Fibroblast of skin of left quadriceps (primary cell): ENCODE data around the gene CCL5.

Experiments used
- DNase-seq, 2 experiments: peaks; one replicate each; pipeline ENCODE4 v3.0.0-alpha.2; 2013; ENCODE audit warnings: low read depth in 2 of 2

The CCL5 gene

DNA sequence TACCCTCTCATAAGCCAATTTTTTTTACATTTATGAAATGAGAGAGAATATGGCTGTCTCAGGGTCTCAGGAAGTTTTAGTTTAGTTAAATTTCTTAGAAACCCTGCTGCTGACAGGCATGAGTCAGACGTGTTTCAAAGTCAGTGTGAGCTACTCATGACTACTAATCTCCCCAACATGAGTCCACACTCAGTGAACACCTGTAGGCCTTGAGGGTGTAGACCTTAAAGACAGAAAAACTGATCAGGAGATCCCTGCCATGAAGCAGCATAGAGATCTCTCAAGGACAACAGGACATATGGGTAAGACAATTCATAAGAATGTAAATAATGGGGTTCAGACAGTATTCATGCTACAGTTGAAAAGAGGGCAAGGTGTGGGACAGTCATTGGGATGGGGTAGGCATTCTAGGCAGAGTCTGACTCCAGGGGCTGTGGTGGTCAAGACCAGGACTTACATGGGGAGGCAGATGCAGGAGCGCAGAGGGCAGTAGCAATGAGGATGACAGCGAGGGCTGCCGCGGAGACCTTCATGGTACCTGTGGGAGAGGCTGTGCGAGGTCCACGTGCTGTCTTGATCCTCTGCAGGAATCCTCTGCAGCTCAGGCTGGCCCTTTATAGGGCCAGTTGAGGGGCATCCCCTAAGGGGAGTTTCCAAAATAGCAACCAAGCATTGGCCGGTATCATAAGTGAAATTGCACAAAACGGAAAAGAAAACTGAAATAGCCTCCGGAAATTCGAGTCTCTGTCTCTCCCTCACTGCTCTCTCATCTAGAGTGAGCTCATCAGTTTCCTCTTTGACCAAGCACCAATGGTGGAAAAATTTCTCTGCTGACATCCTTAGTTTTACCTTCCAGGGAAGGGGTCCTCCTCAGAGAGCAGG is at the start of gene CCL5:
CCL5 (minus strand) TSS at position 588 of the 882 bp plus-strand sequence.
- no peak for DNase-seq

DNA sequence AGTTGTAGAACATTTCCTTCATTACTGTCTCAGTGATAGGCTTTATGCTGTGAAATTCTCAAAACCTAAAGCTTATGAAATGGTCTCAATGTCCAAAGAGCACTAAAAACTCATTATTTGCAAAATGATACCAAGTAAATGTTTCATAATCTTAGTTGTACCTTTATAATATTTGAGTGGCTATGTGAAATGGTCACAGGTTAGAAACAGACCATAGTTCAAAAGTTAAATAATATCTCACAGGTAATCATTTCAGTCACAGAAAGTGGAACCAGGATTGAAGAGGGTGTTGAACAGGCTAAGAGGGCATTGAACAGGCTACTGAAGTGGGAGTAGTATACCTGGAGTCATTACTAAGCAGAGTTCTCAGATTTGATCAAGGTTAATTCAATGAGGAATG is 47.6 kb upstream of the CCL5 start:
- DNase-seq = no peak

DNA sequence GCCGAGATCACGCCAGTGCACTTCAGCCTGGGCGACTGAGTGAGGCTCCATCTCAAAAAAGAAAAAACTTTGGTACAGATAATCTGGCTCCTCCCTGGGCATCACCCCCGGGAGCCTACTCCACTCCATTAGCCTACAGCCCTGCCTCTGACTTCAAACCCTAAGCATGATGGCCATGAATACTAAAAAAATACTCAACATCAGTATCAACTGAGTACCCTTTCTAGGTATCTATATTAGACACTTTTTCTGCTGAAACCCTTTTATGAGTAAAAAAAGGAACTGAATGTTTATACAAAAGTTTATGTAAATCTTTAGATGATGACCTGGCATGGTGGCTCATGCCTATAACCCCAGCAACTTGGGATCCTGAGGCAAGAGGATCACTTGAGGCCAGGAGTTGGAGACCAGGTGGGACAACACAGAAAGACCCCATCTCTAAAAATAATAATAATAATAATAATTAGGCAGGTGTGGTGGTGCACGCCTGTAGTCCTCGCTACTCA is 43.5 kb upstream of the CCL5 start:
- DNase-seq = no peak

DNA sequence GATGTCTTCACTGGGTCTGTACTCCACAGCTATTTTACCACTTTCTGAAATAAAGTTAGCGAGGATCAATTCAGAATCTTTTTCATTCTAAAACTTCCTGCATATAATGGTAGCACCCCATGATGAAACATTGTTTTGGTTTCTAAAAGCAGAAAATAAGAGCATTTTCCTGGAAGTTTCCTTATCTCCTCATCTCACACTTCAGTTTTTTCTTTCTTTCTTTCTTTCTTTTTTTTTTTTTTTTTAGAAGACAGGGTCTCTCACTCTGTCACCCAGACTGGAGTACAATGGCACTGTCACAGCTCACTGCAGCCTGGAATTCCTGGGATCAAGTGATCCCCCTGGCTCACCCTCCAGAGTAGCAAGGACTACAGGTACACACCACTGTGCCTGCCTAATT is 40.1 kb upstream of the CCL5 start:
- DNase-seq = no peak

DNA sequence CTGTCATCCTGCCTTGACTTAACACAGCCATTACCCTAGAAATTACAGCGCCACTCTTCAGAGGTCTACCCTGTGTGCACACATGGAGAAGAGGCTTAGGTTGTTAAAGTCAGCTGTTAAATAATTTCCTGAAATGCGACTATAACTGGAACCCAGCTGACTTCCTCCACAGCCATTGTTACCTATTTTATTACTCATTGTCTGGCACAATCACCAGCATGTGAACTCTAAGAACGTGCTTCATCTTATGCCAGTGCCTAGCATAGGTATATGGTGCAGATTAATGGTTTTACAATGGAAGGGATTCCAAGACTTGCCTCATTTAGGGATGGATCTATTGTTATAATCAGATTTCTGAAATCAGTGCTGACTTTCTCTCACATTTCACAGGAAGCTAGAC is 38.5 kb upstream of the CCL5 start:
- DNase-seq = no peak

DNA sequence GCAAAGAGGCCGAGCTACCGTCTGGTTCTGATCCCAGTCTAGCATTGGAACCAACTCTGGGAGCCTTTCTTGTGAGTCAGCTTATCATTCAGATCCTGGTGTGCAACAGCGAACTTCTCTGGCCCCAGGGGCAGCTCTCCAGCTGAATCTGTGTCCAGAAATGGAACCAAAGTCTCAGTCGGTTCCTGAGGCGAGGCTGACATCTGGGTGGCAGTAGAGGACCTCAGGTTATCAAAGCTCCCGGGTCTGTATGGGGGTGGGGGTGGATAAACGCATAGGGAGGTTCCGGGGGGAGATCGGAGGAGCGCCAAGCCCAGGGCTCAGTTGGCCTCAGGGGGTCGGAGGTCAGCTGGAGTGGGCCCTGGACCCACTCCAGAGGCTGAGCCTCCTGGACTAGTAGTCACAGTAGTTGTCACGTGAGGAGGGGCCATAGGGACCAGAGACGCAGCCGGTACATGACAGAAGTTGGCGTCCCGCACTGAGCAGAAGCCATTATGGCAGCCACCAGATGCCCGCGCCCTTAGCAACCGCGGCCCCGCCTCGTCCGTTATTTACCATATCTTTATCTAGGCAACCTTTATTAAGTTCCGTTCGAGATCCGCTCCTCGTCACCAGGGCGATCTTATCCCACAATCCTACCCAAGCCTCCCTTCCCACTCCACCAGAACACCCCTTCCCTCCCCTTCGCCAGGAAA is 37.5 kb upstream of the CCL5 start:
- DNase-seq = no peak

DNA sequence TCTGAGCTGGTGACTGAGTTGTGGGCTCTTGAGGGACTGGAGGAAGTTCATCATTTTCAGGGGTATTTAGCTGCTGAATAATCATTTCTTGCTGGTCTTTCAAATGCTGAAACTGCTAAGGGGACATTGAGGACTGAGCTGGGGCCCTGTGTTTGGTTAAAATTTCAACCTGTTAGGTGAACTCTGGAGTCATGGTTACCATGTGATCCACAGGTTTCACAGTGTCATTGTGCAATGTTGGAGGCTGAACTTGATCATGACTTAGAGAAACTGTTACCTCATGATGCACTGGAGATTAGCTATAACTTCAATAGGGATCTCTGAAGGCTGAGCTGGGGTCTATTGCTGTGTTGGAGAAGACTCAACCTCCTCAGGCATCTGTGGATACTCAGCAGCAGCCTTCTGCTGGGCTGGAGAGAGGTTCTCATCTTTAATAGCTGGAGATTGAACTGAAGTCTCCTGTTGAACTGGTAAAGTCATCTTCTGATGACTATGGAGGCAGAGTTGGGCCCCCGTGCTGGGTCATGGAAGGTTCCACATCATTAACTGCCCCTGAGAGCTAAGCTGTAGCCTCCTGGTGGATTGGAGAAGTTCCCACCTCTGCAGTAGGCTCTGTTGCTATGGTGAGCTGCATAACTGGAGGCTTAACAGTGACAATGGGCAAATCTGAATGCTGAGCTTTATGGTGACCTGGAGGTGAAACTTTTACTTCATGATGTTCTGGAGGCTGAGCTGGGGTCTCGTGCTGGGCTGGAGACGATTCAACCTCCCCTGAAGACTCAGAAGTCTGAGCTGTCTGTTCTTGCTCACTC is 35.2 kb upstream of the CCL5 start:
- no peak for DNase-seq

DNA sequence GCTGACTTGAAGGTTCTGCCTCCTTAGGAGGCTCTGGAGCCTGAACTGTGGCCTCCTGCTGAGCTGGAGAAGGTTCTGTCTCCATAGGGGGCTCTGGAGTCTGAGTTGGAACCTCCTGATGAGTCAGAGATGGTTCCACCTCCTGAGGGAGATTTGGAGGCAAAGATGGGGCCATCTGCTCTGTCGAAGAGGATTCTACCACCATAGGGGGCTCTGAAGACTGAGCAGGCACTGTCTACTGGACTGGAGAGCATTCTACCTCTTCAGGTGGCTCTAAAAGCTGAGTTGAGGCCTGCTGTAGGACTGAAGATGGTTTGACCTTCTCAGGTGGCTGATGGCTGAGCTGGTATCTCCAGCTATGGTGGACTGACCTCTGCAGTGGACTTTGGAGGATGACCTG is 34.2 kb upstream of the CCL5 start:
- DNase-seq = no peak

DNA sequence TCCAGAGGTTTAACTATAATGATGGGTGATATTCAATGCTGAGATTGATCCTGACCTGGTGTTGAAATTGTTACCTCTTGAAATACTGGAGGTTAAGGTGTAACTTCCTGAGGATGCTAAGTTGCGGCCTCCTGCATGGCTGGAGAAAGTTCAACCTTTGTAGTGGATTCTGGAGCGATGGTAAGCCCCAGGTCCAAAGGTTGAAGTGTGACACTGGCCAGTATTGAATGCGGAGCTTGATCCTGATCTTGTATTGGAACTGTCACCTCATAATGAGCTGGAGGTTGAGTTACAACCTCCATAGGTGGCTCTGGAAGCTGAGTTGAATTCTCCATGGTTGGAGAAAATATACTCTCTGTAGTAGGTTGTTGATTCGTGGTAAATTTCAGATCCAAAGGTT is 33.4 kb upstream of the CCL5 start:
- DNase-seq = no peak

DNA sequence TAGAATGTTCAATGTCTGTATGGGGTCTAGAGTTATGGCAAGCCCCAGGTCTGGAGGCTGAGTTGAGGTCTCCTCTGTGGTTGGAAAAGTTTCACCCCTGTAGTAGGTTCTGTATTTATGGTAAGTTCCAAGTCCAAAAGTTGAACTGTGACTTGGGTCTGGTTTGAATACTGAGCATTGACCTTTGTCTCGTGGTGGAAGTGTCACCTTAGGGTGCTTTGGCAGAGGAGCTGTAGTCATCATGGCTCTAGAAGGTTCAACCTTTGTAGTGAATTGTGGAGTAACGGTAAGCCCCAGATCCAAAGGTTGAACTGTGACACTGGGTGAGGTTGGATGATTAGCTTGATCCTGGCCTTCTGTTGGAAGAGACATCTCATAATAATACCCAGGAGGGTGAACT is 32.8 kb upstream of the CCL5 start:
- no peak for DNase-seq

DNA sequence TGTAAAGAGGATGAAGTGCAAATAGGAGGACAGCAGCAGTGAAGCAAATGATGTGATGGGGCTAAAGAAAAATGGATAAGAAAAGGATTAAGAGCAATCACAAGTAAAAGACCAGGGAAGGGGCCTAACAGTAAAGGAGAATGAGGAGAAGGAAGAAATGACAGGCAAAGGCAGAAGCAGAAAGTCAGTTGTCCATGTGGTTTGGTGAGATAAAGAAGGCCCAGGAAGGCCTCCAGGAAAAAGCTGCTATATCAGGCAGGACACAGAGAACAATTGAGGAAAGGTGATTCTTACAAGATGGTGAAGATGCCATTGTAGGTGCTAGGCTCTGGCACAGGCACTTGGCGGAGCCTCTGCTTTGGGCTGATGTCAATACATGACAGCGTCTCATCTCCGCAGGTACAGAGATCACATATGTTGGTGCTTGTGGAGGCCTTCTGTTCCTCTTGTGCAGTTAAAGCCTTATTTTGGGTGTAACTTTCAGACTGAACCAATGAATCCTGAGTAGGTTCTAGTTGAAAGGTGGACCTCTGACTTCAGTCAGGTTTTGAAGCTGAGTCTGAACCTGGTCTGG is 32.3 kb upstream of the CCL5 start:
- DNase-seq = no peak

DNA sequence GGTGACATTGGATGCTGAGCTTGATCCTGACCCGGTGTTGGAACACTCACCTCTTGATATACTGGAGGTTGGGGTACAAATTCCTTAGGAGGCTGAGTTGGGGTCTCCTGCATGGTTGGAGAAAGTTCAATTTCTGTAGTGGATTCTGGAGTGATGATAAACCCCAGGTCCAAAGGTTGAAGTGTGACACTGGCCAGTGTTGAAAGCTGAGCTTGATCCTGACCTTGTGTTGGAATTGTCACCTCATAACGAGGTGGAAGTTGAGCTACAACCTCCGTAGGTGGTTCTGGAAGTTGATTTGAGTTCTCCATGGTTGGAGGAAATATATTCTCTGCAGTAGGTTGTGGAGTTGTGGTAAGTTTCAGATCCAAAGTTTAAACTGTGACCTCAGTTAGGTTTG is 29.2 kb upstream of the CCL5 start:
- no peak for DNase-seq

DNA sequence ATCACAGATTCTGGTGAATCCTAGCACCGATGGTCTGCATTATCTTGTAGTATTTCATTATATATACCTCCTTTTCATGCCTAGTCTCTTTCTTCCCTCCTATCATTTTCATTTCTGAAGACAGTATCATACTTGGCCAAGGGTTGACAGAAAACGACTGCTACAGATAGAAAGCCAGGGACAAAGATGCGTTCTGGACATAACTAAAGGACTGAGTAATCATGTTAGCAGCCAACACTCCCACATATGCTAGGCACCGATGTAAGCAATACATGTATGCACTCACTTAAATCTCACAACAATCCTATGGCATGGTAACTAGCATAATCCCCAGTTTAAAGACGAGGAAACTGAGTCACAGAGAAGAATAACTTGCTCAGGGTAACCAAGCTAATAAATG is 27.5 kb upstream of the CCL5 start:
- DNase-seq = no peak

DNA sequence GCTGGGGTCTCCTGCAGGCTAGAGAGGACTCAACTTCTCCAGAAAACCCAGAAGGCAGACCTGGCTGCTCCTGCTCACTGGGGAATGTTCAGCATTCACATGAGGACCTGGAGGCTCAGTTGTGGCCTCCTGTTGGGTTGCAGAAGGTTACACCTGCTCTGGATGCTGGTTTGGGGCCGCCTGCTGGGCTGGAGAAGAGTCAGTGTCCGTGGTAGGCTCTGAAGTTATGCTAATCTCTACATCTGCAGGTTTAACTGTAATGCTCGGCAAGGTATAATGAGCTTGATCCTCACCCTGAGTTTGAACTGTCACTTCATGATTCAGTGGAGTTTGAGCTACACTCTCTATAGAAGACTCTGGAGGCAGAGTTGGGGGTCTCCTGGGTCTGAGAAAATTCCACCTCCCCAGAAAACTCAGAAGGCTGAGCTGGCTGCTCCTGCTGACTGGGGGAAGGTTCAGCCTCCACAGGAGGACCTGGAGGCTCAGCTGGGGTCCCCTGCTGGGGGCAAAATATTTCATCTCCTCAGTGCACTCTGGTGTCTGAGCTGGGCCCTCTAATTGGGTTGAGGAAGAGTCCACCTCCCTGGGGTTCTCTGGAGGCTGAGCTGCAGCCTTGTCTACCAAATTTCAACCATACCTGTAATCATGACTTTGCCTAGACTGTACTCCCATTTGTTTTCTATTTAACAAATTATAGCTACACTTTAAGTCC is 26.9 kb upstream of the CCL5 start:
- DNase-seq = no peak

DNA sequence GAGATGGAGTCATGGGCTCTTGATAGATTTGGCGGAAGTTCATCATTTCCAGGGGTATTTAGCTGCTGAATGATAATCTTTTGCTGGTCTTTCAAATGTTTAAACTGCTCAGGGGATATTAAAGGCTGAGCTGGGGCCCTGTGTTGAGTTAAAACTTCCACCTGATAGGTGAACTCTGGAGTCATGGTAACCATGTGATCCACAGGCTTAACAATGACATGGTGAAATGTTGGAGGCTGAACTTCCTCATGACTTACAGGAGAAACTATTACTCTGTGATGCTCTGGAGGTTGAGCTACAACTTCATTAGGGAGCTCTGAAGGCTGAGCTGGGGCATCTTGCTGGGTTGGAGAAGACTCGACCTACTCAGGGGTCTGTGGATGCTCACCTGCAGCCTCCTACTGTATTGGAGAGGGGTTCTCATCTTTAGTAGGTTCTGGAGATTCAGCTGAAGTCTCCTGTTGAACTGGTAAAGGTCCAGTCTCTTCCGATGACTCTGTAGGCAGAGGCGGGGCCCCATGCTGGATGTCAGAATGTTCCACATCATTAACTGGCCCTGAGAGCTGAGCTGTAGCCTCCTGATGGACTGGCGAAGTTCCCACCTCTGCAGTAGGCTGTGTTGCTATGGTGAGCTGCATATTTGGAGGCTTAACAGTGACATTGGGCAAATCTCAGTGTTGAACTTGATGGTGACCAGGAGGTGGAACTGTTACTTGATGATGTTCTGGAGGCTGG is 26.2 kb upstream of the CCL5 start:
- no peak for DNase-seq

DNA sequence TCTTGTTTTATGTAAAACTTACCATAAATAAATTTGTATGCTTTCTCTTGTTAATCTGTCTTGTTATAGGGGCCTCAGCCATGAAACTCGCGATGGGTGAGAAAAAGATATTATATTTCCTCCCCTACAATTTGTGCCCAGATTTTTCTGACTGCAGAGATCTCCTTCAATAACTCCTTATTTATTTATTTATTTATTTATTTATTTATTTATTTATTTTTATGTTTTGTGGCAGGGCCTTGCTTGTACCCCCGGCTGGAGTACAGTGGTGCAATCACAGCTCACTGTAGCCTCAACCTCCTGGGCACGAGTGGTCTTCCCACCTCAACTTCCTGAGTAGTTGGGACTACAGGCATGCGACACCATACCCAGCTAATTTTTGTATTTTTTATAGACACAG is 23.3 kb upstream of the CCL5 start:
- no peak for DNase-seq

DNA sequence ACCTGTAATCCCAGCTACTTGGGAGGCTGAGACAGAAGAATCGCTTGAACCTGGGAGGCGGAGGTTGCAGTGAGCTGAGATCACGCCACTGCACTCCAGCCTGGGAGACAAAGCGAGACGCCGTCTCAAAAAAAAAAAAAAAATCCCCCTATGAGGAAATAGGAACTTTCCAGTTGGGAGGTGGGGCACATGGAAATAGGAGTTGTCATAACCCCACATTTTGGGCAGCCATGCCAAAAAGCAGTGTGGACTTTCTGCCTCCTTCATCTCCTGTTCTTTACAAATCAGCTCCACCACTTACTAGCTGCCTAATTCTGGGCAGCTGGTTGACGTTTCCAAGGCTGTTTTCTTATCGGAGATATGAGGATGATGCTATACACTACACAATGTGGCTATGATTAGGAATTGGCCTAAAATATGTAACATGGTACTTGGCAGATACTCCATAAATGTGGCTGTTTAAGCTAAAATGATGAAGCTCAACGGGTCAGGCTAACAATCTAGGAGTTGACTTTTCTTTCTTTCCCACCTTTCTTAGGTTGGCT is 21.5 kb upstream of the CCL5 start:
- no peak for DNase-seq

DNA sequence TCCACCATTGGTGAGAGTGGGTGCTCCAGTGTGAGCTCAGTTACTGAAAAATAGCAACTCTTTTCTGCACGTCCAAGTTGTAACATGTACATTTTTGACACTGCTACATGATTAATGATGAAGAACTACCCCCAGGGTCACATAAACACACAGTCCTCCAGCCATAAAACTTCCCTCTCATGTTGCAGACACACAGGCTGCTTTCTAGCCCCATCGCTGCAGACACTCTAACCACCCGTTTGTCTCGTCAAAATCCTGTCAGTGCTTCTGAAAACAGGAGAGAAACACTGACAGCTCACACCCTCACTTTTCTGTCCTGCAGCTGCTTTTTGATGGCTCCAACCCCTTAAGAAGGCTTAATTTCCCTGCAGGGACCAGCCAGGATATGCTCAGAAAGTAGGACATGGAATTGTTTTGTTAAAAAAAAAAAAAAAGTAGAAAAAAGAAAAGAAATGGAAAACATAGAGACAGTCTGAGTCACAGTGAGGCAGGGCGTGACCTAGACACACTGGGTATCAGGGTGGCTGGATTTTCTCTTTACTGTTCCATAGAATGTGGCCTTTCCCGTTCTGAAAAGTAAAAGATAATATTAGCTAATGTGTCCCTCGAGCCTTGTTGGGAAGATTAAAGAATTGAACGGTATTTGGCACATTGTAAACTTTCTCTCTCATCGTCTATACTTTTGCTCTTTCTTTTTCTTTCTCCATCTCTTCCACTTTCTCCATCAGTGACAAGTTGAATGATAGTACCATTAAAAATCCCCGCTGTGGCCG is 20.7 kb upstream of the CCL5 start:
- DNase-seq = no peak

DNA sequence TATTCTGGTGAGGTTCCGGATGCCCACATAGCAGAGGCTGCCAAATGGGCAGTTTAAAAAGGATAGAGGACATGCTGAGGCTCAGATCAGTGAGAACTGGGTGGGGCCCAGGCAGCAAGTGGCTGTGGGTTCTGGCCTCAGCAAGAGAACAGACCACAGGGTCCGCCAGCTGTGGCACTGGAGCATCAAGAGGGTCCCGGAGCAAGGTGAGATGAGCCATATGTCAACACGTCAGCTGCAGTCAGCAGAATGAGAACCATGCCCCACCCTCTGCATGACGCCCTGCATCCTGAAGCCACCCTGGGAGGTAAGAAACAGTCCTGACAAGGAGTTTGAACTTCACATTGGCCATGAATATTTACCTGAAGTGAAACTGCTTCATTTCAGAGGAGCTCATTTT is 20.1 kb upstream of the CCL5 start:
- DNase-seq = no peak
